ENCODE data around the gene MYO5C.

DNA sequence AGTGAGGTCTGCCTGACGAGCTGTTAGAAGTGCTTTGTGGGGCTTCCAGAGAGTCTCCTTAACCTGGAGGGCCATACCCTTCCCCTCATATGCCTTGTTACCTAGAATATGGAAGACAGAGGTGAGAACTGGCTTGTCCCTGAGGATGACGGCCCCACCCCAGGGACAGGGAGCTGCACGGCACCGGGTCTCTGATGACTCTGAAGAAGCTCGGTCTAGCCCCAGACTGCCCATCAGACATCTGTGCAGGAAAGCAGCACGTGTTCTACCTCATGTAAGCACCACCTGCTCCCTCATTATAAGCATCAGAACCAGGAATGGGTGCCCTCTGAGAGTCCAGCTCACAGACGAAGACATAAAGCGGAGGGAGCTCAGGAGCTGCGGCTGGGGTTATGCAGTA, 18.0 kb downstream of the MYO5C start:
- TF ChIP-seq, protein P1, sequence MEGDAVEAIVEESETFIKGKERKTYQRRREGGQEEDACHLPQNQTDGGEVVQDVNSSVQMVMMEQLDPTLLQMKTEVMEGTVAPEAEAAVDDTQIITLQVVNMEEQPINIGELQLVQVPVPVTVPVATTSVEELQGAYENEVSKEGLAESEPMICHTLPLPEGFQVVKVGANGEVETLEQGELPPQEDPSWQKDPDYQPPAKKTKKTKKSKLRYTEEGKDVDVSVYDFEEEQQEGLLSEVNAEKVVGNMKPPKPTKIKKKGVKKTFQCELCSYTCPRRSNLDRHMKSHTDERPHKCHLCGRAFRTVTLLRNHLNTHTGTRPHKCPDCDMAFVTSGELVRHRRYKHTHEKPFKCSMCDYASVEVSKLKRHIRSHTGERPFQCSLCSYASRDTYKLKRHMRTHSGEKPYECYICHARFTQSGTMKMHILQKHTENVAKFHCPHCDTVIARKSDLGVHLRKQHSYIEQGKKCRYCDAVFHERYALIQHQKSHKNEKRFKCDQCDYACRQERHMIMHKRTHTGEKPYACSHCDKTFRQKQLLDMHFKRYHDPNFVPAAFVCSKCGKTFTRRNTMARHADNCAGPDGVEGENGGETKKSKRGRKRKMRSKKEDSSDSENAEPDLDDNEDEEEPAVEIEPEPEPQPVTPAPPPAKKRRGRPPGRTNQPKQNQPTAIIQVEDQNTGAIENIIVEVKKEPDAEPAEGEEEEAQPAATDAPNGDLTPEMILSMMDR (IDR thresholded peaks at IDR 0.05), result no peak
- no peak for TF ChIP-seq POLR2A (IDR thresholded peaks at IDR 0.05)

Measured in testis (tissue), 2 donors.